ENCODE measurements around the gene MROH7. TPM values are rescaled to one million over a fixed set of nuclear protein-coding genes. Genes with fewer than 3 reads are reported as not detected.

Gene MROH7
- total and polyA plus RNA-seq, 4 donors = 2.1 to 42.3 (median 14.7) TPM

DNA sequence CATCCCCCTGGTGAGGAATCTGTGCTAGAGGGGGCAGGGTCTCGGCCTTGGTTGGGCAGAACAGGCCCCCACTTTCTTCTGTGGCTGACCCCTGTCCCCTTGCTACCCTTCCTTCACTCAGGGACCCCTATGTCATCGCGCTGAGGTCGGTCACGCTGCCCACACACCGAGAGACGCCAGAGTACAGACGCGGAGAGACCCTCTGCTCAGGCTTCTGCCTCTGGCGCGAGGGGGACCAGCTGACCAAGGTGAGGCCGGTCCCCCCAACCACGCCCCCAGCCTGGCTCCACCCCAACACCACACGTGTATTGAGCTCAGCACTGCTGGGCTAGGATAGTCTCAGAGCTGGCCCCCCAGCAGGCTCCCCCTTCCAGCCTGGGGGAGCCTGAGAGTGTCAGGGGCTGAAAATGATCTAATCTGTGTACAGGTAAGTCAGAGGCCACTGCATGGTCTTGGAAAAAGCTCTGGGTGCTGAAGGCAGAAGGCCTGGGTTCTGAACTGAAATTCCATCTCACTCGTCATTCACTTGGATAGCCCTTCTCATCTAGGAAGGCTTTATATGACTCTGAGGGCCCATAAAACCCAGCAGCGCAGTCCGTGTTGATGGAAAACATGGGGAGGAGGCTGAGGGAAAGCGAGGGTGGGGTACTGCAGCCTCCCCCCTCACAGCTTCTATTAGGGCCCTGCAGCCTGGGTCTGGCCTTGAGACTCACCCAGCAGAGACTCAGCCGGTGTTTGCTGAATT is 33.6 kb upstream of the MROH7 start:
- WGBS, 2 donors = 88 to 90% methylated on average over 19 of the region's 19 CpGs
- Histone ChIP-seq H3K27me3 (ENCODE audit: control insufficient read depth in 1 of 2, insufficient read depth in 2 of 2, low read length in 1 of 2) (no peaks in the 10 kb centered on the region), H3K4me3 (ENCODE audit: low read length in 2 of 2) (no peak overlapping the region), H3K4me1 (ENCODE audit: control insufficient read depth in 1 of 2, insufficient read depth in 2 of 2, low read length in 2 of 2) (no peaks in the 10 kb centered on the region), H3K36me3 (ENCODE audit: control insufficient read depth in 1 of 2, insufficient read depth in 2 of 2, low read length in 1 of 2) (peaks cover 0 to 4% of the 10 kb centered on the region in 2 donors), H3K9me3 (ENCODE audit: control insufficient read depth, low read length) (no peaks in the 10 kb centered on the region), H3K27ac (ENCODE audit: low read depth in 1 of 2, low read length in 2 of 2) (no peak overlapping the region)
- DNase-seq = no peak
- intact Hi-C loops (cut with DNase I) = no loop called here
- ATAC-seq (ENCODE audit: low FRiP score) = no peak

- Histone ChIP-seq H3K4me3 (ENCODE audit: low read length in 2 of 2) (no peak overlapping the region), H3K4me1 (ENCODE audit: control insufficient read depth in 1 of 2, insufficient read depth in 2 of 2, low read length in 2 of 2) (no peaks in the 10 kb centered on the region), H3K9me3 (ENCODE audit: control insufficient read depth, low read length) (no peaks in the 10 kb centered on the region), H3K27ac (ENCODE audit: low read depth in 1 of 2, low read length in 2 of 2) (no peak overlapping the region), H3K27me3 (ENCODE audit: control insufficient read depth in 1 of 2, insufficient read depth in 2 of 2, low read length in 1 of 2) (no peaks in the 10 kb centered on the region), H3K36me3 (ENCODE audit: control insufficient read depth in 1 of 2, insufficient read depth in 2 of 2, low read length in 1 of 2) (peaks cover 0 to 4% of the 10 kb centered on the region in 2 donors)
- WGBS, 2 donors = 84 to 85% methylated on average over 8 to 9 of the region's 9 CpGs
- intact Hi-C loops (cut with DNase I) = no loop called here
- ATAC-seq (ENCODE audit: low FRiP score) (no peak), DNase-seq (no peak)
Observed at GRCh38 chr1:54608566-54609230, 32.9 kb upstream of the MROH7 start.

- Histone ChIP-seq H3K27me3 (ENCODE audit: control insufficient read depth in 1 of 2, insufficient read depth in 2 of 2, low read length in 1 of 2) (no peaks in the 10 kb centered on the region), H3K36me3 (ENCODE audit: control insufficient read depth in 1 of 2, insufficient read depth in 2 of 2, low read length in 1 of 2) (peaks cover 0 to 4% of the 10 kb centered on the region in 2 donors), H3K4me1 (ENCODE audit: control insufficient read depth in 1 of 2, insufficient read depth in 2 of 2, low read length in 2 of 2) (no peaks in the 10 kb centered on the region), H3K27ac (ENCODE audit: low read depth in 1 of 2, low read length in 2 of 2) (no peak overlapping the region), H3K9me3 (ENCODE audit: control insufficient read depth, low read length) (no peaks in the 10 kb centered on the region), H3K4me3 (ENCODE audit: low read length in 2 of 2) (no peak overlapping the region)
- ATAC-seq (ENCODE audit: low FRiP score) (peak; percentile 36), DNase-seq (no peak)
- 20 to 26% methylated on average over 16 of the region's 16 CpGs for WGBS, 2 donors
- intact Hi-C loops (cut with DNase I) = no loop called here
Observed at GRCh38 chr1:54609301-54609921, 32.2 kb upstream of the MROH7 start.

GRCh38 chr1:54610048-54610447 is 31.5 kb upstream of the MROH7 start:
- no peaks in the 10 kb centered on the region for H3K4me1 ChIP-seq (ENCODE audit: control insufficient read depth in 1 of 2, insufficient read depth in 2 of 2, low read length in 2 of 2)
- intact Hi-C loops (cut with DNase I) = no loop called here
- no peak overlapping the region for H3K4me3 ChIP-seq (ENCODE audit: low read length in 2 of 2)
- DNase-seq (no peak), ATAC-seq (ENCODE audit: low FRiP score) (no peak)
- H3K27ac ChIP-seq (ENCODE audit: low read depth in 1 of 2, low read length in 2 of 2) = no peak overlapping the region
- 77 to 85% methylated on average over 6 of the region's 6 CpGs for WGBS, 2 donors
- H3K27me3 ChIP-seq (ENCODE audit: control insufficient read depth in 1 of 2, insufficient read depth in 2 of 2, low read length in 1 of 2) = no peaks in the 10 kb centered on the region
- no peaks in the 10 kb centered on the region for H3K9me3 ChIP-seq (ENCODE audit: control insufficient read depth, low read length)
- H3K36me3 ChIP-seq (ENCODE audit: control insufficient read depth in 1 of 2, insufficient read depth in 2 of 2, low read length in 1 of 2) = peaks cover 0 to 4% of the 10 kb centered on the region in 2 donors

- Histone ChIP-seq H3K4me1 (ENCODE audit: control insufficient read depth in 1 of 2, insufficient read depth in 2 of 2, low read length in 2 of 2) (no peaks in the 10 kb centered on the region), H3K27ac (ENCODE audit: low read depth in 1 of 2, low read length in 2 of 2) (no peak overlapping the region), H3K4me3 (ENCODE audit: low read length in 2 of 2) (no peak overlapping the region), H3K27me3 (ENCODE audit: control insufficient read depth in 1 of 2, insufficient read depth in 2 of 2, low read length in 1 of 2) (no peaks in the 10 kb centered on the region), H3K36me3 (ENCODE audit: control insufficient read depth in 1 of 2, insufficient read depth in 2 of 2, low read length in 1 of 2) (peaks cover 0 to 4% of the 10 kb centered on the region in 2 donors), H3K9me3 (ENCODE audit: control insufficient read depth, low read length) (no peaks in the 10 kb centered on the region)
- DNase-seq (no peak), ATAC-seq (ENCODE audit: low FRiP score) (no peak)
- intact Hi-C loops (cut with DNase I) = no loop called here
- WGBS, 2 donors = 96 to 97% methylated on average over 18 of the region's 18 CpGs
Observed at GRCh38 chr1:54610601-54611580, 30.7 kb upstream of the MROH7 start.

GRCh38 chr1:54611621-54612020 is 30.0 kb upstream of the MROH7 start:
- WGBS, 2 donors = 88 to 93% methylated on average over 8 of the region's 8 CpGs
- DNase-seq (no peak), ATAC-seq (ENCODE audit: low FRiP score) (no peak)

GRCh38 chr1:54614024-54614423 is 27.6 kb upstream of the MROH7 start:
- no peaks in the 10 kb centered on the region for H3K36me3 ChIP-seq (ENCODE audit: control insufficient read depth in 1 of 2, insufficient read depth in 2 of 2, low read length in 1 of 2)
- no peak overlapping the region for H3K27ac ChIP-seq (ENCODE audit: low read depth in 1 of 2, low read length in 2 of 2)
- no peaks in the 10 kb centered on the region for H3K4me1 ChIP-seq (ENCODE audit: control insufficient read depth in 1 of 2, insufficient read depth in 2 of 2, low read length in 2 of 2)
- DNase-seq (no peak), ATAC-seq (ENCODE audit: low FRiP score) (no peak)
- no peaks in the 10 kb centered on the region for H3K27me3 ChIP-seq (ENCODE audit: control insufficient read depth in 1 of 2, insufficient read depth in 2 of 2, low read length in 1 of 2)
- H3K9me3 ChIP-seq (ENCODE audit: control insufficient read depth, low read length) = no peaks in the 10 kb centered on the region
- intact Hi-C loops (cut with DNase I) = no loop called here
- 70 to 78% methylated on average over 2 of the region's 2 CpGs for WGBS, 2 donors
- no peak overlapping the region for H3K4me3 ChIP-seq (ENCODE audit: low read length in 2 of 2)

More at GRCh38 chr1:54611621-54612020, 30.0 kb upstream of the MROH7 start:
- no peaks in the 10 kb centered on the region for H3K27me3 ChIP-seq (ENCODE audit: control insufficient read depth in 1 of 2, insufficient read depth in 2 of 2, low read length in 1 of 2)
- intact Hi-C loops (cut with DNase I) = no loop called here
- no peak overlapping the region for H3K4me3 ChIP-seq (ENCODE audit: low read length in 2 of 2)
- no peak overlapping the region for H3K27ac ChIP-seq (ENCODE audit: low read depth in 1 of 2, low read length in 2 of 2)
- no peaks in the 10 kb centered on the region for H3K9me3 ChIP-seq (ENCODE audit: control insufficient read depth, low read length)
- H3K4me1 ChIP-seq (ENCODE audit: control insufficient read depth in 1 of 2, insufficient read depth in 2 of 2, low read length in 2 of 2) = no peaks in the 10 kb centered on the region
- peaks cover 0 to 4% of the 10 kb centered on the region in 2 donors for H3K36me3 ChIP-seq (ENCODE audit: control insufficient read depth in 1 of 2, insufficient read depth in 2 of 2, low read length in 1 of 2)

- Histone ChIP-seq H3K27me3 (ENCODE audit: control insufficient read depth in 1 of 2, insufficient read depth in 2 of 2, low read length in 1 of 2) (no peaks in the 10 kb centered on the region), H3K4me3 (ENCODE audit: low read length in 2 of 2) (no peak overlapping the region), H3K27ac (ENCODE audit: low read depth in 1 of 2, low read length in 2 of 2) (no peak overlapping the region), H3K4me1 (ENCODE audit: control insufficient read depth in 1 of 2, insufficient read depth in 2 of 2, low read length in 2 of 2) (no peaks in the 10 kb centered on the region), H3K9me3 (ENCODE audit: control insufficient read depth, low read length) (no peaks in the 10 kb centered on the region), H3K36me3 (ENCODE audit: control insufficient read depth in 1 of 2, insufficient read depth in 2 of 2, low read length in 1 of 2) (no peaks in the 10 kb centered on the region)
- no peak for DNase-seq
- 77 to 85% methylated on average over 8 of the region's 8 CpGs for WGBS, 2 donors
- no peak for ATAC-seq (ENCODE audit: low FRiP score)
- intact Hi-C loops (cut with DNase I) = no loop called here
Observed at GRCh38 chr1:54614563-54614962, 27.0 kb upstream of the MROH7 start.
